GM12864 (cell line): ENCODE results near the gene LRRC30.
A peak's percentile ranks its signal among the peaks of the same experiment; 100 is the strongest.

Source experiments
- DNase-seq: peaks from one replicate; pipeline ENCODE4 v3.0.0-alpha.2; 2011; ENCODE audit warnings: low read depth
- H3K4me3 ChIP-seq: 2 replicates; pipeline ENCODE4 v1.5.1; 2011; ENCODE audit warnings: mild to moderate bottlenecking, low read depth, low read length, control low read depth
- TF ChIP-seq, protein P1 (sequence below): IDR thresholded peaks from 2 replicates; pipeline ENCODE4 v1.5.1; 2011; ENCODE audit warnings: low read depth, mild to moderate bottlenecking, moderate library complexity, low read length, control low read depth, inconsistent platforms; ENCODE audit errors: missing control alignments

Gene LRRC30

DNA sequence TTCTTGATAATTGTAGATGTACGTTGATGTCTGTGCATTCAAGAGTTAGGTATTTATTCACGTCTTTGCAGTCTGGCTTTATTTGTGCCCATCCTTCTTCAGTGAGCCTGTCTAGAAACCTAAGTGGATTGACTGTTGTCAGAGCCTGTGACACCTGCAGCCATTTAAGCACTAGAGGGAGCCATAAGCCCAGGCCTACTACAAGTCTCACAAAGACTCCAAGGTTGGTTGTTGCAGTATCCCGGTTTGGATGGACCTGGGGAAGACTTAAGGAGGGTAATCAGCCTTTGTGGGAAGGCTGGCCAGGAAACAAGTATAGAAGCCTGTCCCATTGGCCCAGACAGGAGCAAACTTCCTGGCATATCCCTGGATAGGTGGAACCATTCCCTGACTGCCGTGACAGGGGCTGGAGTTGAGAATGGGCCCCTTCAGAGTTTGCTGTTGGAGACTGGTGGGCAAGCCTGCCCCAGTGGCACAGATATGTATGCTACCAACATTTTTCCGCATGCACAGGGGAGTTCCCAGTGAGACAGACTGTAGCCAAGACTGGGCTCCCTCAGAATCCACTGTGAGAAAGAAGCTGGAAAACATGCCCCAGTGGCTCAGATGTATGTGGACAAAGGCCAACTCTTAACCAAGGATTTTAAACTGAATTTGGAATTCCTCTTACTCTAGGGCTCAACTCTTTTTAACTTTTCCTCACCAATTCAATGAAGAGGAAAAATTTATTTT, 9.3 kb upstream of the LRRC30 start:
- peak; percentile 4 for DNase-seq
- TF ChIP-seq, protein P1, sequence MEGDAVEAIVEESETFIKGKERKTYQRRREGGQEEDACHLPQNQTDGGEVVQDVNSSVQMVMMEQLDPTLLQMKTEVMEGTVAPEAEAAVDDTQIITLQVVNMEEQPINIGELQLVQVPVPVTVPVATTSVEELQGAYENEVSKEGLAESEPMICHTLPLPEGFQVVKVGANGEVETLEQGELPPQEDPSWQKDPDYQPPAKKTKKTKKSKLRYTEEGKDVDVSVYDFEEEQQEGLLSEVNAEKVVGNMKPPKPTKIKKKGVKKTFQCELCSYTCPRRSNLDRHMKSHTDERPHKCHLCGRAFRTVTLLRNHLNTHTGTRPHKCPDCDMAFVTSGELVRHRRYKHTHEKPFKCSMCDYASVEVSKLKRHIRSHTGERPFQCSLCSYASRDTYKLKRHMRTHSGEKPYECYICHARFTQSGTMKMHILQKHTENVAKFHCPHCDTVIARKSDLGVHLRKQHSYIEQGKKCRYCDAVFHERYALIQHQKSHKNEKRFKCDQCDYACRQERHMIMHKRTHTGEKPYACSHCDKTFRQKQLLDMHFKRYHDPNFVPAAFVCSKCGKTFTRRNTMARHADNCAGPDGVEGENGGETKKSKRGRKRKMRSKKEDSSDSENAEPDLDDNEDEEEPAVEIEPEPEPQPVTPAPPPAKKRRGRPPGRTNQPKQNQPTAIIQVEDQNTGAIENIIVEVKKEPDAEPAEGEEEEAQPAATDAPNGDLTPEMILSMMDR, result peak; percentile 71
- no peak overlapping the region for H3K4me3 ChIP-seq

GRCh38 chr18:7224198-7224597, 6.7 kb upstream of the LRRC30 start:
- no peak for DNase-seq
- H3K4me3 ChIP-seq, result no peak overlapping the region
- TF ChIP-seq, protein P1, result no peak

DNA sequence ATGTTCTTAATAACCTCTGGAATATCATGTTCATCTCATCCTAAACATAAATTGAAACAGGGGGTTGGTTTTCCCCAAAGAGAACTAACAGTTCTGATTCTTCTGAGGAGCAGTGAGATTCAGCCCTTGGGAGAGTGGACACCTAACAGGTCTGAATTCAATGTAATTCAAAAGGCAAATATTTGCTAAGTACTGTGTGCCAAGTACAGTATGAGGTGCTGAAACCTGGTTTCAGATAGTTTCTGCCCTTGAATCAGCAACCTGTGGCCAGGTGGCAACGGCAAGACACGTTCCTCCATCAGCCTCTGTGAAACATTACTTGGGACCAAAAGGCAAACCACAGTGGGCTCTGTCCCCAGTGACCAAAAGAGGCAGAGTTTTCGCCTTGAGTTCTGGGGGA, 1.3 kb downstream of the LRRC30 start:
- no peak for DNase-seq
- no peak overlapping the region for H3K4me3 ChIP-seq
- TF ChIP-seq, protein P1, result no peak

GRCh38 chr18:7233134-7233810, 2.4 kb downstream of the LRRC30 start:
- no peak overlapping the region for H3K4me3 ChIP-seq
- TF ChIP-seq, protein P1, result no peak
- DNase-seq, result no peak

- TF ChIP-seq, protein P1, result no peak
- no peak for DNase-seq
- H3K4me3 ChIP-seq, result no peak overlapping the region
Observed at GRCh38 chr18:7234091-7234490, 3.2 kb downstream of the LRRC30 start.

DNA sequence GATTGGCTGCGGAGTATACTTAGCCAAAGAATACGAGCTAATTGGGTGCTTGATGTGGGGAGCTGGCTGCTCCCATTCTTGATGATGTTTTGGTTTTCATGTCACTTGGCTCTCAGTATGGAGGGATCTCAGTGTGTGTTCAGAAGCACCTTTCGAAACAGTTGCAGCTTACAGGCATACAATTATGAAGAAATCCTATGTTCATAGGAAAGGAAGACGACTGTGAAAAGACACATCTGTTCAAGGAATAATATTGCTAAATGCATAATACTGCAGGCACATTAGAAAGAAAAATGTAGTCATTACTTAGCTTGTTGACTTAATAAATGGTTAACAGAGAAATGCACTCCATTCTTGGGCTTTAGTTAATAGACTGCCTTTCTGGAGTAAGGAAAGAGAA, 4.1 kb downstream of the LRRC30 start:
- no peak for DNase-seq
- no peak overlapping the region for H3K4me3 ChIP-seq
- TF ChIP-seq, protein P1, result no peak

DNA sequence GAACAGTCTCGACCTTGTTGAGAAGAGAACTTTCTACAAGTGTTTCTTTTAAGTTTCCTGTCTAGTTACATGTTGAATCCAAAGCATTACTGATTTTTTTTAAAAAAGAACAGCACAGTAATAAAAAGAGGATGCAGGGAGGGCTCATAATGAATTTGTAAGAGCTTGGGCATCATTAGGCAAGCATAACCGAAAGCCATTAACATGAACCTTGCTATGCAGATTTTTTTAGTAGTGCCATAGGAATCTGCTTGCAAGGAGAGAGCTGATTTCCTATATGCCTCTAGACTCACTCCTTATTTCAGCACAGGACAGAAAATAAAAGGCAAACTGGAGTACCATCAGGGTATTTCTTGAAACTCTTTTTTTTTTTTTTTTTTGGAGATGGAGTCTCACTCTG, 5.2 kb downstream of the LRRC30 start:
- no peak overlapping the region for H3K4me3 ChIP-seq
- TF ChIP-seq, protein P1, result no peak
- DNase-seq, result no peak
